IMR-90 (cell line): ENCODE results near the gene NFYB. TPM values are rescaled to one million over a fixed set of nuclear protein-coding genes. Genes with fewer than 3 reads are reported as not detected.
A peak's percentile ranks its signal among the peaks of the same experiment; 100 is the strongest.

Experiments
- ATAC-seq: fragments of 200-7000 bp; cut with Tn5 transposase; 2 replicates; pipeline ENCODE4 v1.9.1; 2020; ENCODE audit warnings: low read depth, mild to moderate bottlenecking, moderate library complexity
- BruUV-seq: library from RNA; stranded (reverse); fragments of 400-500 nt; replicated peaks from 2 replicates; lab custom pipeline; 2021; lab: Mats Ljungman, UMichigan
- CTCF ChIA-PET: fragments of 300-600 bp; formaldehyde crosslinking; extraction: SDS; loops from one replicate; lab custom pipeline; 2021; ENCODE audit warnings: antibody characterized with exemption; lab: Yijun Ruan, JAX
- POLR2A ChIA-PET: fragments of 300-600 bp; sonication (Branson Sonifier 250); formaldehyde crosslinking; loops from one replicate; lab custom pipeline; 2022; ENCODE audit warnings: antibody characterized with exemption; ENCODE audit not compliant: unreplicated experiment; lab: Charles Lee
- DNase-seq: peaks from one replicate; pipeline ENCODE4 v3.0.0; 2013
- H2AFZ ChIP-seq: replicated peaks from 2 replicates; pipeline ENCODE3; 2013; ENCODE audit warnings: low read length, mild to moderate bottlenecking; ENCODE audit not compliant: poor library complexity
- H2AK5ac ChIP-seq: 2 replicates; pipeline ENCODE4 v1.6.1; 2013; ENCODE audit warnings: low read depth, low read length, inconsistent platforms
- H2AK9ac ChIP-seq: replicated peaks from 2 replicates; pipeline ENCODE3; 2013; ENCODE audit warnings: mild to moderate bottlenecking, low read depth, low read length, moderate library complexity; ENCODE audit not compliant: poor library complexity
- H2BK120ac ChIP-seq: 2 replicates; pipeline ENCODE4 v1.6.1; 2013; ENCODE audit warnings: low read depth, low read length, inconsistent platforms
- H2BK15ac ChIP-seq: 3 replicates; pipeline ENCODE4 v1.6.1; 2013; ENCODE audit warnings: low read depth, low read length, inconsistent platforms
- H2BK20ac ChIP-seq: 2 replicates; pipeline ENCODE4 v1.6.1; 2013; ENCODE audit warnings: low read depth, mild to moderate bottlenecking, inconsistent platforms, low read length, moderate library complexity
- H2BK5ac ChIP-seq: 2 replicates; pipeline ENCODE4 v1.6.1; 2013; ENCODE audit warnings: mild to moderate bottlenecking, low read depth, low read length, inconsistent platforms; ENCODE audit not compliant: poor library complexity, severe bottlenecking
- H3K14ac ChIP-seq: replicated peaks from 2 replicates; pipeline ENCODE4 v1.6.1; 2013; ENCODE audit warnings: low read depth, low read length, inconsistent platforms
- H3K18ac ChIP-seq: 2 replicates; pipeline ENCODE4 v1.6.1; 2013; ENCODE audit warnings: low read depth, low read length, control low read depth
- H3K23ac ChIP-seq: 2 replicates; pipeline ENCODE4 v1.6.1; 2013; ENCODE audit warnings: low read depth, low read length, inconsistent platforms
- H3K27ac ChIP-seq: 2 replicates; pipeline ENCODE4 v1.5.1; 2013; ENCODE audit warnings: mild to moderate bottlenecking, control low read depth, low read length; ENCODE audit not compliant: insufficient read depth
- H3K27me3 ChIP-seq: 2 replicates; pipeline ENCODE4 v1.6.1; 2013; ENCODE audit warnings: low read length; ENCODE audit not compliant: control insufficient read depth, insufficient read depth
- H3K36me3 ChIP-seq: 2 replicates; pipeline ENCODE4 v1.6.1; 2013; ENCODE audit warnings: low read length, mixed read lengths; ENCODE audit not compliant: control insufficient read depth, insufficient read depth
- H3K4ac ChIP-seq: 2 replicates; pipeline ENCODE4 v1.6.1; 2013; ENCODE audit warnings: low read depth, low read length, inconsistent platforms
- H3K4me1 ChIP-seq: 2 replicates; pipeline ENCODE4 v1.6.1; 2013; ENCODE audit warnings: low read length, mixed read lengths; ENCODE audit not compliant: control insufficient read depth, insufficient read depth
- H3K4me2 ChIP-seq: 2 replicates; pipeline ENCODE4 v1.6.1; 2013; ENCODE audit warnings: low read depth, mild to moderate bottlenecking, control low read depth, low read length, moderate library complexity
- H3K4me3 ChIP-seq: 2 replicates; pipeline ENCODE4 v1.5.1; 2013; ENCODE audit warnings: low read depth, mild to moderate bottlenecking, control low read depth, low read length, moderate library complexity; ENCODE audit not compliant: insufficient read depth
- H3K56ac ChIP-seq: 2 replicates; pipeline ENCODE4 v1.6.1; 2013; ENCODE audit warnings: low read length, inconsistent platforms; ENCODE audit not compliant: insufficient read depth; ENCODE audit errors: extremely low read depth
- H3K79me1 ChIP-seq, 2 experiments: 2 replicates each; pipeline ENCODE4 v1.6.1; 2013; ENCODE audit warnings: low read length in 2 of 2, inconsistent platforms in 1 of 2, low read depth in 1 of 2
- H3K9ac ChIP-seq: 2 replicates; pipeline ENCODE4 v1.6.1; 2013; ENCODE audit warnings: low read depth, low read length, control low read depth
- H3K9me1 ChIP-seq: 2 replicates; pipeline ENCODE4 v1.6.1; 2013; ENCODE audit warnings: low read length, inconsistent platforms; ENCODE audit not compliant: insufficient read depth
- H3K9me3 ChIP-seq: 2 replicates; pipeline ENCODE4 v1.6.1; 2013; ENCODE audit warnings: low read length; ENCODE audit not compliant: control insufficient read depth, insufficient read depth
- H4K20me1 ChIP-seq: 2 replicates; pipeline ENCODE4 v1.6.1; 2013; ENCODE audit warnings: low read length, inconsistent platforms; ENCODE audit not compliant: insufficient read depth
- H4K5ac ChIP-seq: 2 replicates; pipeline ENCODE4 v1.6.1; 2013; ENCODE audit warnings: mild to moderate bottlenecking, low read depth, low read length, control low read depth
- H4K8ac ChIP-seq, 2 experiments: 2 replicates each; pipeline ENCODE4 v1.6.1; 2013; ENCODE audit warnings: low read depth in 2 of 2, low read length in 2 of 2, control low read depth in 1 of 2, inconsistent platforms in 1 of 2
- H4K91ac ChIP-seq: 2 replicates; pipeline ENCODE4 v1.6.1; 2013; ENCODE audit warnings: low read depth, low read length, inconsistent platforms; ENCODE audit not compliant: insufficient read depth
- BHLHE40 ChIP-seq: fragments of 150-350 bp; IDR thresholded peaks from 2 replicates; pipeline ENCODE4 v1.6.1; 2016; ENCODE audit warnings: mild to moderate bottlenecking, low read depth, low read length
- WGBS, 2 experiments: methylation state at CpG; one replicate each; pipeline versions ENCODE4 v1.1.5 to v1.1.7; 2013; ENCODE audit warnings: missing lambda C conversion rate in 2 of 2; ENCODE audit not compliant: insufficient read length in 1 of 2; ENCODE audit errors: extremely low coverage in 2 of 2; 5-methylcytosine and 5-hydroxymethylcytosine counted together
- dilution Hi-C: fragments of 300-500 bp; cut with HindIII; formaldehyde crosslinking; loops from one replicate; pipeline ENCODE4 v1.14.3; 2018; ENCODE audit warnings: low sequenced_read_pairs; ENCODE audit not compliant: unreplicated experiment
- in situ Hi-C: fragments of 300-500 bp; cut with MboI; formaldehyde crosslinking; loops from 3 replicates; pipeline ENCODE4 v1.14.3; 2019; ENCODE audit warnings: low sequenced_read_pairs, inconsistent platforms, mixed read lengths
- intact Hi-C: fragments of 100-400 bp; cut with micrococcal nuclease; formaldehyde crosslinking; loops from 2 replicates; pipeline ENCODE4 v1.10.0; 2022
- polyA plus RNA-seq, 3 experiments: library from polyadenylated mRNA; depleted of rRNA; stranded (reverse); fragments of >200 nt; gene quantifications; 2 replicates each; pipeline ENCODE4 v1.2.3, GENCODE V29; 2012; ENCODE audit warnings: low replicate concordance in 1 of 3
- total RNA-seq: library from RNA; depleted of rRNA; stranded (reverse); fragments of >200 nt; gene quantifications from 2 replicates; pipeline ENCODE4 v1.2.3, GENCODE V29; 2012

Gene NFYB
- total and polyA plus RNA-seq, 2 of the 4 experiments (the other 2 are of a cell fraction) = 22.2 to 28.4 TPM

DNA sequence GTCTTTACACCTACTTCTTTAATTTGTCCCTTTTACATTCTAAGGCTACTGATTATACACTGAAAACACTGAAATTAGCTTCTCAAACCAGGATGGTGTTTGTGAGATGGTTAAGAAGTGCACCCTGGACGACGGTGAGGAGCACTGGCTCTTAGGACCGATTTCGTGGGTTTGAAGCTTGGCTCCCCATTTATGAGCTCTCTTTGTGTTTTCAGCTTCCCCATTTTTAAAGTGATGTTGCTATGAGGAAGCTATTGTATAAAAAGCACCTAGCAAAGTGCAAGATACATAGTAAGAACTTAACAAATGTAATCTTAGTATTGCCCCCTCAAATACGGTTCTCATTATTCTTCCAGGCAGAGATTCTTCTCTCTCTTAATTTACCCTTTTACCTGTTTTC is 4.7 kb downstream of the NFYB start:
- Histone ChIP-seq H2AK9ac (no peak overlapping the region), H3K23ac (peak overlapping the region; percentile 67; the same call in 1 of the 2 replicates), H4K8ac (peak overlapping the region in 1 of 2 experiments; percentile 22; a peak in 2 of 4 replicates), H3K9me3 (no peaks in the 10 kb centered on the region), H3K56ac (0 out of 2 replicates have a peak overlapping the region, but pooled peaks have one; percentile 12), H3K9ac (no peak overlapping the region), H3K4me1 (peaks cover 25% of the 10 kb centered on the region), H3K4ac (peak overlapping the region; percentile 81), H3K18ac (no peak overlapping the region), H3K9me1 (peaks cover 23% of the 10 kb centered on the region), H3K79me1 (peaks cover 34 to 77% of the 10 kb centered on the region in 2 experiments), H3K4me2 (no peak overlapping the region), H2BK20ac (peak overlapping the region; percentile 32; the same call in 1 of the 2 replicates), H2BK120ac (peak overlapping the region; percentile 68), H3K14ac (peak overlapping the region; percentile 82), H2BK5ac (peak overlapping the region; percentile 85), H2AK5ac (peak overlapping the region; percentile 92; the same call in 1 of the 2 replicates), H3K27me3 (no peaks in the 10 kb centered on the region), H3K4me3 (no peak overlapping the region), H4K91ac (peak overlapping the region; percentile 49; the same call in 1 of the 2 replicates), H2BK15ac (peak overlapping the region; percentile 41; the same call in 1 of the 3 replicates), H4K5ac (peak overlapping the region; percentile 49; the same call in 1 of the 2 replicates), H3K27ac (peak overlapping the region; percentile 31; the same call in 1 of the 2 replicates), H2AFZ (no peak overlapping the region), H4K20me1 (peaks cover 5% of the 10 kb centered on the region; the same call in 1 of the 2 replicates), H3K36me3 (peaks cover 22% of the 10 kb centered on the region)
- intact Hi-C loops = no loop called here
- no CpG with 5 or more reads among the region's 5 CpGs for WGBS, 2 experiments
- in situ Hi-C loops = no loop called here
- ChIA-PET CTCF (no interaction called here), POLR2A (no interaction called here)
- BruUV-seq = no TSS peak
- no peak for TF ChIP-seq BHLHE40
- DNase-seq = no peak
- ATAC-seq = no peak
- dilution Hi-C loops = no loop called here
